Measurements from ENCODE around the gene AARS2.

AARS2 gene

DNA sequence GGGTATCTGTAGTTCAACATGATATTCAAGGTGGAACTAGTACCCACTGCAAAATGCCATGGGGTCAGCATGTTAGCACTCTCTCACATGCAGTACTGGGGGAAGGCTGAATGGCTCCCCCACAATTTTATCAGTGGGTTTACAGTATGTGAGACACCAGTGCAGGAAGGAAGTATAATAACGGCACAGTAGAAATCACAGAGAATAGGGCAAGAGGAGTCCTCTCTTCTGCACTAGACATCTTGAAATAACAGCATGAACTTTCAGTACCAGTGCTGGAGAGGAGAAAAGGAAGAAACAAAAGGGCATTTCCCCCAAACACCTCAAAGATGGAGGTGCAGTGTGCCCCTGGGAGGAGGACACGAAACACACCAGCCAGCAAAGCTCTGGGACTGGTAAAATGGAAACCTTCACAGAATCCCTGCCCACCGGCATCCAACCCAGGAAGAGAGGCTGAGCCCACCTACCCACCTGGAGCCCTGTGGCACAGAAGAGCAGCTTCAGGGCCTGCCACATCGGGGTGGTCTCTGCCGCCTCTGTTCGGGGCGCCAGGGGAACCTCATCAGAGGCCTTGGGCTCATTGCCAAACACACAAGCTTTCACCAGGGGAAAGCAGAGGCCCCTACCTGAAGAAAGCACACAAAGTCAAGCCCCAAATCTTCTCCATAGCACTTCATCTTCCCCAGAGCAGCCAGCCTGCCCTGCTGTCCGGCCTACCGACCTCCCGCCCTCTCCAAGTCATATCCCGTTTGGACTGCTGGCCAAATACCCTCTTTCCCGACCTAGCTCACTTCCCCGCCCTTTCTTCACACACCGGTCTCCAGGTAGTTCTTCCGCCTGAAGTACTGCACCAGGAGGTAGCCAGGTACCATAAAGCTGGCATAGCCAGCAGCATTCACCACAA lies 57.0 kb downstream of the AARS2 start:
- Histone ChIP-seq H3K79me2 (ENCODE audit: control insufficient read depth, low read length) (peaks cover 14% of the 10 kb centered on the region), H3K27me3 (ENCODE audit: control insufficient read depth, low read length) (no peaks in the 10 kb centered on the region), H3K36me3 (ENCODE audit: control insufficient read depth, low read length) (peaks cover 79% of the 10 kb centered on the region), H4K20me1 (ENCODE audit: control insufficient read depth, insufficient read depth, low read depth, low read length) (no peaks in the 10 kb centered on the region; the same call in none of the 2 replicates), H3K9me3 (ENCODE audit: control insufficient read depth, insufficient read depth, low read length) (no peaks in the 10 kb centered on the region), H3K4me2 (ENCODE audit: low read length) (peak overlapping the region; percentile 94), H3K4me1 (ENCODE audit: control insufficient read depth, low read length) (peaks cover 51% of the 10 kb centered on the region), H3K4me3 (ENCODE audit: low read length) (peak overlapping the region; percentile 87), H3K27ac (ENCODE audit: low read depth, low read length) (peak overlapping the region; percentile 55), H3F3A (ENCODE audit: control insufficient read depth, insufficient read depth) (peaks cover 66% of the 10 kb centered on the region), H3K9me2 (replicated peaks; ENCODE audit: control insufficient read depth, low read length) (no peaks in the 10 kb centered on the region)
- TF ChIP-seq, protein P1, sequence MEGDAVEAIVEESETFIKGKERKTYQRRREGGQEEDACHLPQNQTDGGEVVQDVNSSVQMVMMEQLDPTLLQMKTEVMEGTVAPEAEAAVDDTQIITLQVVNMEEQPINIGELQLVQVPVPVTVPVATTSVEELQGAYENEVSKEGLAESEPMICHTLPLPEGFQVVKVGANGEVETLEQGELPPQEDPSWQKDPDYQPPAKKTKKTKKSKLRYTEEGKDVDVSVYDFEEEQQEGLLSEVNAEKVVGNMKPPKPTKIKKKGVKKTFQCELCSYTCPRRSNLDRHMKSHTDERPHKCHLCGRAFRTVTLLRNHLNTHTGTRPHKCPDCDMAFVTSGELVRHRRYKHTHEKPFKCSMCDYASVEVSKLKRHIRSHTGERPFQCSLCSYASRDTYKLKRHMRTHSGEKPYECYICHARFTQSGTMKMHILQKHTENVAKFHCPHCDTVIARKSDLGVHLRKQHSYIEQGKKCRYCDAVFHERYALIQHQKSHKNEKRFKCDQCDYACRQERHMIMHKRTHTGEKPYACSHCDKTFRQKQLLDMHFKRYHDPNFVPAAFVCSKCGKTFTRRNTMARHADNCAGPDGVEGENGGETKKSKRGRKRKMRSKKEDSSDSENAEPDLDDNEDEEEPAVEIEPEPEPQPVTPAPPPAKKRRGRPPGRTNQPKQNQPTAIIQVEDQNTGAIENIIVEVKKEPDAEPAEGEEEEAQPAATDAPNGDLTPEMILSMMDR (IDR thresholded peaks at IDR 0.05; ENCODE audit: low read depth, low read length, poor library complexity, severe bottlenecking) = no peak
- TF ChIP-seq EZH2phosphoT487 (IDR thresholded peaks at IDR 0.05; ENCODE audit: borderline replicate concordance, low read length) = no peak

DNA sequence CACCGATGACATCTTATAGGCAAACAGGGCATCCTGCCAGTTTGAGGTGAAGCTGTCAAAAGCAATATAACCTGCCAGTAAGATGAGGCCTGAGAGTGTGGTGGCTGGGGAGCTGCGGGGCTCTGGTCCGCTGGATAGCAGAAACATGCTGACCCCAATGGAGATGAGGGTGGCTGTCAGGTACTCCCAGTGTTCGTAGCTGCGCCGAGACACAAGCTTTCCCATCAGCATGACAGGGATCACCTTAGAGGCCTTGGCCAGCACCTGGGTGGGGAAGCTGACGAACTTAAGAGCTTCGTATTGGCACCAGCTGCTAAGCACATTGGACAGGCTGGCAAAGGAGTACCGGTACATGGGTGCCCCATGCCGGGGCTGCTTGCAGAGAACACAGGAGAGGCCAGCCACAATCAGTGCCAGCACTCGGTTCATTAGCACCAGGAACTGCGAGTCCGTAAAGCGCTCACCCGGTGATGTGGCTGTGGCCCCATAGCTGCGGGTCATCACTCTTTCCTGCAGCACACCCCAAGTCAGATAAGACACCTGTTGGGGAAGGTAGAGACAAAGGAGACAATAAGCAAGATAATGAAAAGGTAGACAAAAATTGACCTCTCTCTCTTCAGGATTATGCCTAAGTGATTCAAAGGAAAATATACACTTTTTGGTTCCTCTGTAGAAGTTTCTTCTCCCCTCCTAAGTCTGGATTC lies 57.9 kb downstream of the AARS2 start:
- Histone ChIP-seq H3K4me1 (ENCODE audit: control insufficient read depth, low read length) (peaks cover 47% of the 10 kb centered on the region), H3K4me2 (ENCODE audit: low read length) (peak overlapping the region; percentile 94), H4K20me1 (ENCODE audit: control insufficient read depth, insufficient read depth, low read depth, low read length) (peaks cover 6% of the 10 kb centered on the region), H3K27ac (ENCODE audit: low read depth, low read length) (peak overlapping the region; percentile 55), H3K4me3 (ENCODE audit: low read length) (peak overlapping the region; percentile 87), H3K9me3 (ENCODE audit: control insufficient read depth, insufficient read depth, low read length) (no peaks in the 10 kb centered on the region), H3K36me3 (ENCODE audit: control insufficient read depth, low read length) (peaks cover 79% of the 10 kb centered on the region), H3K9me2 (replicated peaks; ENCODE audit: control insufficient read depth, low read length) (no peaks in the 10 kb centered on the region), H3F3A (ENCODE audit: control insufficient read depth, insufficient read depth) (peaks cover 75% of the 10 kb centered on the region), H3K79me2 (ENCODE audit: control insufficient read depth, low read length) (peaks cover 17% of the 10 kb centered on the region), H3K27me3 (ENCODE audit: control insufficient read depth, low read length) (no peaks in the 10 kb centered on the region)
- no peak for TF ChIP-seq EZH2phosphoT487 (IDR thresholded peaks at IDR 0.05; ENCODE audit: borderline replicate concordance, low read length)
- TF ChIP-seq, protein P1 (IDR thresholded peaks at IDR 0.05; ENCODE audit: low read depth, low read length, poor library complexity, severe bottlenecking) = no peak

DNA sequence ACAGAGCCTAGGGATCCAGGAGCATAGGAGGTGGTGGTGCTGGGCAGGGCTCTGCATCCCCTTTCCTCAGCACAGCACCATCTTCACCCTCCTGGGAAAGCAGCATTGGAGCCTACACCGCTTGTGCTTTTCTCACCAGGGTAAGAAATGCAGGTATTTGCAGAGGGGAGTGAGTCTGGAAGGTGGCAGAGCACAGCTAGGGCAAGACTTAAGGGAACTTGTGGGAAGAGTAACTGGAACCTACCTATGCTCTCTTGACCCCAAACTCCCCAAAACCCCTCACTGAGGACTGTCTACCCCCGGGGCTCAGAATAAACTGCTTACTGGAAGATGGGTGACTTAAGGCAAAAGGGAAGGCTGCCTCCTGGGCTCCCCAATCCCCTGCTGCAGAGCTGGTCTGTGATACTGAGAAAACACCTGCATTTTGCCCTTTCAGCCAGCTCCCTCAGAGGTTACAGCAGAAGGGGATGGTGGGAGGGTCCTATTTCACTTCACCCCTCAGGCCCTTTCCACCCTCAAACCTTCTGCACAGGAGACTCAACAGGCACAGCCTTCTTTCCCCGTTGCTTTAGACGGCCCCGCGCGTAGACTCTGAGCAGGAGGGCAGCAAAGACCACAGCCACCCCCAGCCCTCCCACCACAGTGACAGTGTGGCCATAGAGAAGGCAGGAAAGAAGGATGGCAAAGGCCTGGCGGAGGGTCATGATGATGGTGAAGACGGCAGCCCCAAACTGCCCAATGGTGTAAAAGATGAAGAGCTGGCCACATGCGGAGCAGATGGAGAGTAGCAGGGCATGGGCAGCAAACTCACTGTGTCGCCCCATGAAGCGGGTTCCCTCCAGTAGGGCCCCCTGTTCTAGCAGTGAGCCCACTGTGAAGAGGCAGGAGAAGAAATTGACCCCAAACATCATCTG lies 58.7 kb downstream of the AARS2 start:
- 0 out of 2 replicates have a peak overlapping the region, but pooled peaks have one; percentile 9 for H3K4me3 ChIP-seq (ENCODE audit: low read length)
- H3K4me1 ChIP-seq (ENCODE audit: control insufficient read depth, low read length) = peaks cover 56% of the 10 kb centered on the region
- peak overlapping the region; percentile 94; the same call in 1 of the 2 replicates for H3K4me2 ChIP-seq (ENCODE audit: low read length)
- H3K27me3 ChIP-seq (ENCODE audit: control insufficient read depth, low read length) = no peaks in the 10 kb centered on the region
- no peak for TF ChIP-seq EZH2phosphoT487 (IDR thresholded peaks at IDR 0.05; ENCODE audit: borderline replicate concordance, low read length)
- TF ChIP-seq, protein P1 (IDR thresholded peaks at IDR 0.05; ENCODE audit: low read depth, low read length, poor library complexity, severe bottlenecking) = no peak
- no peaks in the 10 kb centered on the region for H3K9me3 ChIP-seq (ENCODE audit: control insufficient read depth, insufficient read depth, low read length)
- H3F3A ChIP-seq (ENCODE audit: control insufficient read depth, insufficient read depth) = peaks cover 83% of the 10 kb centered on the region
- H3K36me3 ChIP-seq (ENCODE audit: control insufficient read depth, low read length) = peaks cover 79% of the 10 kb centered on the region
- H3K79me2 ChIP-seq (ENCODE audit: control insufficient read depth, low read length) = peaks cover 26% of the 10 kb centered on the region
- H4K20me1 ChIP-seq (ENCODE audit: control insufficient read depth, insufficient read depth, low read depth, low read length) = peaks cover 14% of the 10 kb centered on the region
- no peak overlapping the region for H3K27ac ChIP-seq (ENCODE audit: low read depth, low read length)
- no peaks in the 10 kb centered on the region for H3K9me2 ChIP-seq (replicated peaks; ENCODE audit: control insufficient read depth, low read length)
